ENCODE results near the gene HIVEP3. TPM values are rescaled to one million over a fixed set of nuclear protein-coding genes. Genes with fewer than 3 reads are reported as not detected.

Gene HIVEP3
- polyA plus RNA-seq, 1 of the 3 experiments (the other 2 are of a cell fraction) = 6.4 TPM

GRCh38 chr1:41642922-41643821, 275.6 kb downstream of the HIVEP3 start (continued):
- TF ChIP-seq REST (IDR thresholded peaks at IDR 0.05; ENCODE audit: low read depth, low read length) = no peak

- Histone ChIP-seq H3K27me3 (ENCODE audit: insufficient read depth) (no peaks in the 10 kb centered on the region), H3K9me2 (no peaks in the 10 kb centered on the region), H3K4me2 (no peak overlapping the region), H3K4me1 (ENCODE audit: control insufficient read depth in 1 of 2, insufficient read depth in 2 of 2, low read depth in 1 of 2, low read length in 1 of 2) (peaks cover 7 to 14% of the 10 kb centered on the region in 2 experiments; a peak in 2 of 4 replicates), H3F3A (replicated peaks; ENCODE audit: insufficient read depth) (peaks cover 6% of the 10 kb centered on the region), H2AFZ (ENCODE audit: low read depth) (no peak overlapping the region), H3K9ac (no peak overlapping the region), H3K4me3 (ENCODE audit: low read depth in 2 of 2, low read length in 1 of 2) (no peak overlapping the region), H3K27ac (ENCODE audit: low read depth in 2 of 2, low read length in 1 of 2) (no peak overlapping the region), H3K79me2 (ENCODE audit: insufficient read depth) (no peaks in the 10 kb centered on the region), H3K9me3 (no peaks in the 10 kb centered on the region), H3K36me3 (replicated peaks in 1 of 2; ENCODE audit: control insufficient read depth in 1 of 2, insufficient read depth in 2 of 2, low read length in 1 of 2) (no peaks in the 10 kb centered on the region), H4K20me1 (ENCODE audit: insufficient read depth) (no peaks in the 10 kb centered on the region)
- WGBS (ENCODE audit: low lambda C conversion rate) = 85% methylated on average over 7 of the region's 7 CpGs
- no peak for TF ChIP-seq RAD21 (IDR thresholded peaks at IDR 0.05; ENCODE audit: low read length)
- TF ChIP-seq RXRA (IDR thresholded peaks at IDR 0.05; ENCODE audit: borderline replicate concordance, low read depth) = no peak
- TF ChIP-seq USF1 (IDR thresholded peaks at IDR 0.05; ENCODE audit: borderline replicate concordance, low read depth) = no peak
- no peak for TF ChIP-seq RCOR1 (IDR thresholded peaks at IDR 0.05; ENCODE audit: low read length)
- TF ChIP-seq GABPA (IDR thresholded peaks at IDR 0.05; ENCODE audit: low read depth) = no peak
- no peak for TF ChIP-seq GATA2 (CRISPR knock-in tag; IDR thresholded peaks at IDR 0.05)
- TF ChIP-seq MEF2A (IDR thresholded peaks at IDR 0.05; ENCODE audit: borderline replicate concordance, low read depth) = no peak
- no peak for TF ChIP-seq ELF1 (IDR thresholded peaks at IDR 0.05)
- no peak for TF ChIP-seq TEAD4 (IDR thresholded peaks at IDR 0.05; ENCODE audit: borderline replicate concordance, insufficient read depth)
- no peak for TF ChIP-seq CTCF (IDR thresholded peaks at IDR 0.05)
- no peak for TF ChIP-seq TAF1 (IDR thresholded peaks at IDR 0.05; ENCODE audit: borderline replicate concordance, low read depth, low read length)
- no peak for TF ChIP-seq ZBTB33 (IDR thresholded peaks at IDR 0.05; ENCODE audit: borderline replicate concordance, low read depth)
- TF ChIP-seq IRF3 (IDR thresholded peaks at IDR 0.05; ENCODE audit: low read depth, low read length) = no peak
- TF ChIP-seq YY1 (IDR thresholded peaks at IDR 0.05; ENCODE audit: low read depth) = no peak
- TF ChIP-seq POLR2AphosphoS5 (IDR thresholded peaks at IDR 0.05; ENCODE audit: low read depth, low read length) = no peak
- POLR2A ChIA-PET = no interaction called here
- CTCF ChIA-PET = interaction anchor here (1.4 kb wide), 1 partner anchor 17 kb away, joined by 5 read pairs; no protein-coding TSS in a partner anchor
- DNase-seq = no peak
These were observed 276.7 kb downstream of the HIVEP3 start for GRCh38 chr1:41641941-41642527.
